GM03348 (cell line): ENCODE measurements around the gene TSSK6.

Source experiments
- DNase-seq: peaks from one replicate; pipeline ENCODE4 v3.0.0; 2012; ENCODE audit warnings: low spot score

The TSSK6 gene

DNA sequence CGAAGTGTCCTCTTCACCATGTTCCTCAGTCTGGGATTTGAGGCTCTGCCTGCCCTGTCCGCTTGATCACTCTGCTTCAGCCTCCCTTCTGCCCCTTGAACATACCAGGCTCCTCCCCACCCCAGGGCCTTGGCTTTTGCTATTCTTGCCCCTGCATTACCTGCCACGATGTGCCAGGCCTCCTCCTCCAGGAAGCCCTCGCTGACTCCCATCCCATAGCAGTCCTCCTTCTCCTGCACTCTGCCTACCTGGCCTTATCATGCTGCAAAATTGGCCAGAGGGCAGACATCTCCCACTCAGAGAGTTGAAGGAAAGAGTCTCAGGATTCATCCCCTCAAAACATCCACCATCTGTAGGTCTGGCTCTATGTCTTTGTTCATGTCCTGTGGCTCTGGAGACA lies 15.5 kb upstream of the TSSK6 start:
- DNase-seq = no peak

DNA sequence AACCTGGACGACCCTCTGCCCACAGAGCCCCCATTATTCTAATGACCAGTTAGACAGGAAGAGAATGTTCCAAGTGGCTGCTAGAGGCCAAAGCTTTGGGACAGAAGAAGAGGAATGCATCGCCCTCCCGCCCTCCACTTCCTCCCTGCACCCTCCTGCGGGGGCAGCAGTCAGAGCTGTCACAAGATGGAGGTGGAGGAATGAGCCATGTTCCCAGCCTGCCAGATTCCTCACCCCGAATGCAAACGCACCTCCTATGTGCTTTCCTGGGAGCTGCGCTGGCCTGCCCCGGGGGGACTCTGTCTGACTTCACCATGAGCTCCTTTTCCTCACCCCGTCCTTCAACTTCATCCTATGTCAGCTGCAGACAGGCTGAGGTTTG lies 15.1 kb upstream of the TSSK6 start:
- DNase-seq = peak; percentile 61

DNA sequence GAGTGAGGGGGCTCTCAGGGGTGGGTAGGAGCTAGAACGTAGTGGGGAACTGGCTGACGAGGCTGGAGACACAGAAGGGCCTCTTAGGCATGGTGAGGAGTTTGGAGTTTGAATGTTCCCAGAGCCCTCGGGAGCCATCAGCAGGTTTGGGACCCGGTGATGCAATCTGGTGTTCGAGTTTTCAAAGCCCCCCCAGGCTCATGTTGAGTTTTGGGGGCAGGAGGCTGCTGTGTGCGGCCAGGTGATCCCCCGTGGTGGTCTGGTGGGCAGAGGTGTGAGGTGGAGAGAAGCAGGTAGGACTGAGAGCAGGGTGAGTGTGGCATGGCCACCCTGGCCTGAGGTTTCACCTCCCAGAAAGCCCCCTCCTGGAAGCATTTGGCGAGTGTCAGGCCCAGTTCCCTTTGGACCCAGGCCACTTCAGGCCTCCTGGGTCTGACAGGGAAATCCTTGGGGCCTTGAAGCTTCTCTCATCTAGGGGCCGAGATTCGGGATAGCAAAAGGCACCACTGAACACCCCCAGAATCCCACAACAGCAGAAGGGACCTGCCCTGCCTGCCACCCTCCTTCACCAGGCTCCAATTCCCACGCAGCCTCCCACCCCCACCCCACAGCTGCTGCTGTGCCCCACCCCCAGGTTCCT lies 14.6 kb upstream of the TSSK6 start:
- DNase-seq = no peak

DNA sequence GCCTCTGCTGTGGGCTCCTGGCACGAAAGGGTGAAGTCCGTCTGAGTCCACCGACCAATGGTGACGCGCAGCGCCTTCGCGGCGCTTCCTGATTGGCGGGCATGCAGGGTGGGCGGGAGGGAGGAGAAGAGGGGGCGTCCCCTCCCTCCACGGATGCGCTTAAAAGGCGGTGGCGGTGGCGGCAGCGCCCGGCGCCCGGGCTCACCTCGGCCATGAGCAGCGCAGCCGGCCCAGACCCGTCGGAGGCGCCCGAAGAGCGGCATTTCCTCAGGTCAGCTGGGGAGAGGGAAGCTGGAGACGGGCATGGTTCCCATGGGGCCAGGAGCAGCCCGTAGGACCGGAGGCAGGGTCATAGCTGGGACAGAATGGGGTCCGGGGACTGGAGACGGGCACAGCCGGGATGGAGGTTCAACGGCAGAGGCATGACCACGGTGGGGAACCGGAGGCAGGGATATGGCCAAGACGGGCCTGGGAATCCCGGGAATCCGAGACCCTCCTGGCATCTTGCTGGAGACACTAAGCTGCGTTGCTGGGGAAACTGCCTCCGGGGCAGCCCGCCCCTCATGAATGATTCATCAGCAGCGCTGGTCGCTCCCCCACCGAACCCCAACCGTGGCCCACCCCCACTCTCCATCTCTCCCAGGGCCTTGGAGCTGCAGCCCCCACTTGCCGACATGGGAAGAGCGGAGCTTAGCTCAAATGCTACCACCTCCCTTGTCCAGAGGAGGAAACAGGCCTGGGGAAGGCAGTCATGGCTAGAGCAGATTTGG lies 13.6 kb upstream of the TSSK6 start, which contains the start of gene YJEFN3:
Gene YJEFN3, plus strand, starts transcription at position 191 of the 770 bp plus-strand sequence. Its CDS starts 22 bp downstream, at position 213.
- no peak for DNase-seq

DNA sequence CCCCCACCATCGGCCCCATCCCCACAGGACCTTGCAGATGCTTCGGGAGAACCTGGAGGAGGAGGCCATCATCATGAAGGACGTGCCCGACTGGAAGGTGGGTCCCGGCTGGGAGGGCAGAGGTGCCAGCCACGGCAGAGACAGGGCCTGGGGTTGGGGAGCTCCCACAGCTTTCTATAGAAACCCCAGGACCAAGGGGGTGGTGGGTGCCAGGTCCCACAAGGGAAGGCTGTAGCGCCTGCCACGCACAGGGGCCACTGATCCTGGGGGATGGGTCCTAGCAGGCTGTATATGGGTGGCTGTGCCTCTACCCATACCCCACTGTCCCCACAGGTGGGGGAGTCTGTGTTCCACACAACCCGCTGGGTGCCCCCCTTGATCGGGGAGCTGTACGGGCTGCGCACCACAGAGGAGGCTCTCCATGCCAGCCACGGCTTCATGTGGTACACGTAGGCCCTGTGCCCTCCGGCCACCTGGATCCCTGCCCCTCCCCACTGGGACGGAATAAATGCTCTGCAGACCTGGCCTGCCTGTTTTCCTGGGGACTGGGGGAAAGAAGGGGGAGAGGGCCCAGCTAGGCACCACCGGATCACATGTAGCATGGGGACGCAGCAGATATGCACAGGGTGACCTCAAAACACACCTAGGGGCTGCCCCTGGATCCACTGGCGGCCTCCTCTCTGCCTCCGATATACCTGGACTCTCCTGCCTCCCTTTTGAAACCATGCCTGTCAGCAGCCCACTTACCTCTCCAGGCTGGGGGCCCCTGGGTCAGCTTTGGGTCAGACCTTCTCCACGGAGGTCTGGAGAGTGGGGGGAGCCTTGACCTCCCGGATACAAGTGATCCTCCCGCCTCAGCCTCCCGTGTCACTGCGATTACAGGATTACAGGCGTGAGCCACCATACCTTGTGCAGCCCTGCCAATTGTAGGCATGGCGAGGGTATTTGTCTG lies 12.6 kb upstream of the TSSK6 start:
- DNase-seq = no peak

DNA sequence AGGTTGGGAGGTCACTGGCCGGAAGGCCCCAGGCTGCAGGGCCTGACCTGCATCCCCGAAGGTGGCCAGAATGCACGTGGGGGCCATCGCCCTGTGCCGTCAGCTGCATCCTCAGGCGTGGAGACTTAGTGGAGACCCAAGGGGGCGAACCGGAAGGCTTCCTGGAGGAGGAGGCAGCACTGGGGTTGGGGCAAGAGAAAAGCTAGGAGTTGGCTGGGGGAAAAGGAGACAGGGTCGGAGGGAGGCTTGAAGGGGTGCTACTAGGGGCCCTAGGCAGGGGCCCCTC lies 12.0 kb upstream of the TSSK6 start:
- no peak for DNase-seq

DNA sequence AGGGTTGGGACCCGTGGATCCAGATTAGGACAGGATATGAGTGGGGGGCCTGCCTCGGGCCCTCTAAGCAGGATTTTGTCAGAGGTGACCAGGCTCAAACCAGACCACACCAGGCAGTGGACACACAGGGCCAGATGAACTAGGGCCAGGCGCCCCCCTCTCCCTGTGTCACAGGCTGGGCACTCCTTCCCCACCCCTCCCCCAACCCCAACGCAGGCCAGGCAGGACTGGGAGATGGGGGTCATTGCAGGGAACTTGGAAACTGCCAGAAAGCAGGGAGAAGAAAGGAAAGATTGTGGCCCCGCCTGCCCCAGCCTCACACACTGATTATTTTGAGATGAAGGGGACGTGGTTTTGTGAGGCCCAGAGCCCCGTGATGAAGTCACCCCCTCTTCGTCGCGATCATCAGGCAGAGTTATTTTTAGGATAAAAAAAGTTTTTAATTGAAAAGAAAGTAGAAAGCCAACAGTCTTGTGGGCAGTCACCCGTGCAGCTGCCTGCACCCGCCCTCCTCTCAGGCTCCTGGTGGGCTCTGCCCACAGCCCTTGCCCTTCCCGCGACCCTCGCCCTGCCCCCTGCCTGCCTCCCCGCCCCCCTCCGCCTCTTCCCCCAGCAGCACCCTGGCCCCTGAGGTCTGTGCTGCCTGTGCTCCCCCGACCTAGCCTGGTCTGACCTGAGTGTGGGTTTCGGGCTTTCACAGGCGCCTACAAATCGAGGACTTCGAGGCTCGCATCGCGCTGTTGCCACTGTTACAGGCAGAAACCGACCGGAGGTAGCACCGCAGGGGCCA lies 11.4 kb upstream of the TSSK6 start:
- DNase-seq = no peak

DNA sequence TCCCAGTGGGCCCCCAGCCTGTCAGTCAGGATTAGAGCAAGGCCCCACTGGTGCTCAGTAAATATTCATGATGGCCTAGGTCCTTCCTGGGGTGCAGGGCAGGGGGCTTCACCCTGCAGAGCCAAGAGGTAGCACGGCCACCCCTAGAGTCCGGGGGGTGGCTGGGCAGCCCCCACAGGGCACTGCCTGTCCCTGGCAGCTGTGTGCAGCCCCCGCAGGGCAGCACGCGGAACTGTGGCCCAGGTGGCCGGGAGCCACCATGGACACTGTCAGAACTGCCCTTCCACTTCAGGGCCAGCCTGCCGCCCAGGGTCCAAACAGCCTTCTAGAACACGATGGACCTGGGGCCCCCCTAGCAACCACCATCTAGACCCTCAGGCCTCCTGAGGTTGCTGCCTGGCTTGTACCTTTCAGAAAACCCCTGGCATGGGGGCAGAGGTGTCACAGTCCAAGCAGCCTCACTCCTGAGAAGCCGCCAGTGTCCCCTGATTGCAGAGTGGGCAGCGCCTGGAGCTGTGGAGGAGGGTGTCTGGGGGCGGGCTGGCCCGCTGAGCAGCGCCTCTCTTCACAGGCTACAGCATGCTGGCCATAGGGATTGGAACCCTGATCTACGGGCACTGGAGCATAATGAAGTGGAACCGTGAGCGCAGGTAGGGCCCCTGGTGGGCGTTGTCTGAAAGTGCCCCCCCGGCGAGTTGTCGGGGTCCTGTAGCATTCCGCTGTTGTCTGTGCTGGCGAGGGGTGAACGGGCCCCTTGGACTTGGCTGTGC lies 10.4 kb upstream of the TSSK6 start:
- no peak for DNase-seq

DNA sequence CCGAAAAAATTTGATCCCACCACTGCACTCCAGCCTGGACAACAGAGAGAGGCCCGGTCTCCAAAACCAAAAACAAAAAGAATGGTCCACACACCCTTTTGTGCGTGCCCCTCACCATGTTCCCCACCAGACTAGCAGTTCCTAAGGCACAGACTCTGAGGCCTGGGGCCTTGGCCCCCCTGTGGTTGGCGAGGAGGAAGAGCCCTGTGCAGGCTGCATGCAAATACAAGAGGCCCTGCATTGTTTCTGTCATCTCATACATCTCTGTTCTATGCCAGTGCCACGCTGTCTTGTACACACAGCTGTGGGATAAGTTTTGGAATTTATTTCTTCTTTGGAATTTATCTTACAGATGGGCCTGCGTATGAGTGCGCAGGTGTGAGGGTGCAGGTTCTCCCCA lies 8.7 kb upstream of the TSSK6 start:
- DNase-seq = no peak

DNA sequence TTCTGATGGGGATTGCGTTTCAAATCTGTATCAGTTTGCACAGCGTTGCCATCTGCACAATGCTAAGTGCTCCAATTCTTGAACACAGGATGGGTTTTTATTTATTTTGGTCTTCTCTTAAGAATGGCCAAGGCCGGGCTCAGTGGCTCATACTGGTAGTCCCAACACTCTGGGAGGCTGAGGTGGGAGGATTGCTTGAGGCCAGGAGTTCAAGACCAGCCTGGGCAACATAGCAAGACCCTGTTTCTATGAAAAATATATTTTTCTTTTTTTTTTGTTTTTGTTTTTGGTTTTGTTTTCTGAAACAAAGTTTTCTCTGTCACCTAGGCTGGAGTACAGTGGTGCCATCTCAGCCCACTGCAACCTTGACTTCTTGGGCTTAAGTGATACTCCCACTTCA lies 7.8 kb upstream of the TSSK6 start:
- no peak for DNase-seq

DNA sequence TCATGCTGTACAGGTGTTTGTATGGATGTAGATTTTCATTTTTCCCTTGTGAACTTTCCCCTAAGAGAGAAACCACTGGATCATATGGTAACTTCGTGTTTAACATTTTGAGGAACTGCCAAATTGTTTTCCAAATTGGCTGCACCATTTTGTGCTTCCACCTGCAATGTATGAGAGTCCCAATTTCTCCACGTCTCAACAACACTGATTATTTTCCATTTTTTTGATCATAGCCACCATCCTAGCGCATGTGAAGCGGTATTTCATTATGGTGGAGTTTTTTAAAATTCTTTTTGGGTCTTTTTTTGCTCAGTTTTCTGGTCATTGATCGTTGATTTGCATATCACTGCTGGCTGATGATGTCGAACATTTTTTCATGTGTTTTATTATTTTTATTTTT lies 5.6 kb upstream of the TSSK6 start:
- no peak for DNase-seq

DNA sequence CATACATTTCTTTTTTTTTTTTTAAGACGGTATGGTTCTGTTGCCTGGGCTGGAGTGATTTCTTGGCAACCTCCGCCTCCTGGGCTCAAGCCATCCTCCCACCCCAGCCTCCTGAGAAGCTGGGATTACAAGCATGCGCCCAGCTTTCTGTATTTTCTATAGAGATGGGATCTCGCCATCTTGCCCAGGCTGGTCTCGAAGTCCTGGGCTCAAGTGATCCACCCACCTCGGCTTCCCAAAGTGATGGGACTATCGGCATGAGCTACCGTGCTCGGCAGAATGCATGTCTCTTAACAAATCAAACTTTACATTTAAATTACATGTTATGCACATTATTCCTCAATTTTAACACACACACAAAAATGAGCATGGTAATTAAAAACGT lies 1.9 kb upstream of the TSSK6 start:
- no peak for DNase-seq

DNA sequence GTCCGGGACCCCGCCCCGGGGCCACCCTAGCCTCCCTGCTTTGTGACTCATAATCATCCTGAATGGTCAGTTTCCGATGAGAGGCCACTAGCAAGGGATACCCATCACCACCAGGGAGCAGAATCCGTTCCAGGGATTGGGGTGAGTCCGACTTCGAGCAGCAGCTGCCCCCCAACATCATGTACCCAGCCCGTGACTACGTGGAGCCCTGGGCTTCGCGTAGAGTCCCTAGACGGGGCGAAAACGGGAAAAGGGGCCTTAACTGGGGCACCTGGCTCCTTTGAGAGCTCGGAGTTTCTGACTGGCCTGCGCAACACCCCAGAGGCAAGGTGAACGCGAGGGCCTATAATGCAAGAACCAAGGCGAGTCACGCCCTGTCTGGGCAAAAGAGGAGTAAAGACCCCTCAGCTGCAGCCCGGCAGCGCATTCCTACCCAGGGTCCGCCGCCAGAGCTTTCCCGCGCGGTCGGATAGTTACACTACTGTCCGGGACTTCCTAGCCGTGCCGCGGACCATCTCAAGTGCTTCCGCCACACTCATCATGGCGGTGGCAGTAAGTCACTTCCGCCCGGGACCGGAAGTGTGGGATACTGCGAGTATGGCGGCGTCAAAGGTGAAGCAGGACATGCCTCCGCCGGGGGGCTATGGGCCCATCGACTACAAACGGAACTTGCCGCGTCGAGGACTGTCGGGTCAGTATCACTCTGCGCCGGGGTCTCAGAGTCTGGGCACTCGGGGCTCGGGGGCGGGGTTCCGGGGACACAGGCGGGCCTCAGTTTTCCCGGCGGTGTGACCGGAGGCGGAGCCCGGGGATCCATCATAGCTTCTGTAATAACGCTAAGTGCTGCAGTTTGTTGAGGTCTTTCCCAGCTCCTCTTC lies 533 bp upstream of the TSSK6 start, which contains the start of gene NDUFA13:
Gene NDUFA13, plus strand, starts transcription at position 584 of the 878 bp plus-strand sequence. Its CDS starts 14 bp downstream, at position 598.
- DNase-seq = peak; percentile 95

DNA sequence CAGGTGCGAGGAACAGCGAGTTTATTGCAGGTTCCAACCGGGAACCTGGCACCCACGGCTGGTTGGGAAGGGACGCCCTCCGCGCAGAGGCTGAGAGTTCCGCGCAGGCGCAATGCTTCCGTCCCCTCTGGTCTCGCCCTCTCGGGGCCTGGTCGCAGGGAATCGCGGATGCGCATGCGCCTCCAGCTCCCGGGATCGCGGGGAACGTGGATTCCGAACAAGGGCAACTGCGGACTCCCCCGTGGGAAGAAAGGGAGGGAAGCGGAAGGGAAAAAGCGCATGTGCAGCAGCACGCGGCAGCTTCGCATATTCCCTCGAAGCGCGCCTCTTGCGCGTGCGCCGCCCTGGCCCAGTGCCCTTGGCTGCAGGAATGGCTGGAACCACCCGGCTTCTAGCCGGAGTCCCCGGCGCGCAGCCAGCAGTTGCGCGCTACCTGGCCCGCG lies 1.1 kb downstream of the TSSK6 start:
- peak; percentile 72 for DNase-seq

DNA sequence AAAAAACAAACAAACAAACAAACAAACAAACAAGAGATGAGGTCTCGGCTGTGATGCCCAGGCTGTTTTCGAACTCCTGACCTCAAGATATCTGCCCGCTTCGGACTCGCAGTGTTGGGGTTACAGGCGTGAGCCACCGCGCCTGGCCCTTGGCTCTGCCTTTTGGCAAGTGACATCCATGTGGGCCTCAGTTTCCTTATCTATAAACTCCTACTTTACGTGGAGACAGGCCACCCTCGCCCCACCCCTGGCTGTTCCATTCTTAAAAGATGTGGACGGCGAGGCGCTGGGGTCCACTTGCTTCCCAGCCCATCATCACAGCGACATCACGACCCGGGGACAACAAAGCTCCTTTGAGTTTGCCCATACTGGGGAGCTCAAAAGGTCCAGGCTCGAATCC lies 1.7 kb downstream of the TSSK6 start:
- DNase-seq = no peak

DNA sequence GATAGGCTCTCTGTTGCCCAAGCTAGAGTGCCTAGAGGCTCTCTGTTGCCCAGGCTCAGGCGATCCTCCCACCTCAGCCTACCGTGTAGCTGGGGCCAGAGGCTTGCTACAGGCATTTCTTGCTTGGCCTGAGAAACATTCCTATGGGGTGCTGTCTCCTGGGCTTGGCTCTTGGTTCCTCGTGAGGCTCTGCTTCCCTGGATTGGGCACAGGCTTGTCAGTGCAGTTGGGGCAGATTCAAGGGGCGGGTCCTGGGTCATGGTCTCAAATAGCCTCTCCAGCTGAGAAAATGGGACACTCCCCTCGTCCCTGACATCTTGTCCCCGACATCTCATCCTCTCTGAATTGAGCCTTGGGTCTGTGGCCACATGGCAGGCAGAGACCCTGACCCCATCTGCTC lies 4.9 kb downstream of the TSSK6 start:
- DNase-seq = peak; percentile 28

DNA sequence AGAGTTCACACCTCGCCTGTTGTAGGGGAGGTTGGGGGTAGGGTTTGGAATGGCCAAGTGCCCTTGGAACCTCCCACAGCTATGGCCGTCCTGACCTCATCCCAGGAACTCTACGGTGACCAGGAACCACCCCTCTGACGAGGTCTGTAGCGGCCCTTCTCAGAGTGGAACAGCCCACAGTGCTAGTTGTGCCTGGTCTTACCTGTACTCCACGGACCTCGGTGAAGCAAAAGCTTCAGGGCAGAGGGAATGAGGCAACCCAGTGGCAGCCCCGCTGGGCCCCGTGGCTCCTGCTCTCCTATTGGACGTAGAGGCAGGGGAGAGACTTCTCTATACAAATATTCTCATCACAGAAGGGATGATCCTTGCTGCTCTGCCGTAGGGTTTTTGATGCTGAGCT lies 7.1 kb downstream of the TSSK6 start:
- DNase-seq = no peak

DNA sequence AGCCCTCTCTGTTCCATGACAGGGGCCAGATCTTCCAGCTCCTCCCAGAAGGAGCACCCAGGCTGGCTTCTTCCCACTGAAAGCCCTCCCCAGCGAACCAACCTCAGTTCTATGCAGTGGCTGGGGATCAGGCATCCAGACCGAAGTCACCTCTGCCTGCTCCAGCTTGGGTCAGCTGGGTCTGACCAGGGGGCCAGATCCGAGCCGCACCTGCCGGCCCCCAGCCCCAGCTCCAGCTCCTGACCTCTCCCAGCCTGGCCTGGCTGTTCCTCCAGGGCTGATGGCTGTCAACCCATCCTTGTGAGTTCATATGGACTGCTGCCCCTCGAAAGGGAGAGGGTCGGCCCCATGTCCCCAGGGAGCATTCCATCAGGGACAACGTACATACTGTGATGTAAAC lies 8.0 kb downstream of the TSSK6 start:
- DNase-seq = no peak

DNA sequence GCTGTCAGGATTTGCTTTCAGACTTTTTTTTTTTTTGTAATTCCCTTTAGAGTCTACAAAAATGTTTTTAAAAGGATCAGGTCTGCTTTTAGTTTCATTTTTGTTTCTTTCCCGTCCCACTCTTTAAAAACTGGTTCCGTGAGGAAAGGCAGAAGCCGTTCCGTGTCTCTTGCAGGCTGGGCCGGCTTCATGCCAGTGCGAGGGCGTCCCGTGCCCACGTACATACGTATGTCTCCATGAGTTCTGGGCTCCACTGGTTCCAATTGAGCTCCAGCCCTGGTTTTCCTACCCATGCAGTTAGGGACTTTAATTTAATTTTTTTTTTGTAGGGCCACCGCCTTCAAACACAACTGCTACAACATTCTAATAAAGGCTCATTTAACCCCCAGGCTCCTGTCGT lies 8.8 kb downstream of the TSSK6 start:
- DNase-seq = no peak

DNA sequence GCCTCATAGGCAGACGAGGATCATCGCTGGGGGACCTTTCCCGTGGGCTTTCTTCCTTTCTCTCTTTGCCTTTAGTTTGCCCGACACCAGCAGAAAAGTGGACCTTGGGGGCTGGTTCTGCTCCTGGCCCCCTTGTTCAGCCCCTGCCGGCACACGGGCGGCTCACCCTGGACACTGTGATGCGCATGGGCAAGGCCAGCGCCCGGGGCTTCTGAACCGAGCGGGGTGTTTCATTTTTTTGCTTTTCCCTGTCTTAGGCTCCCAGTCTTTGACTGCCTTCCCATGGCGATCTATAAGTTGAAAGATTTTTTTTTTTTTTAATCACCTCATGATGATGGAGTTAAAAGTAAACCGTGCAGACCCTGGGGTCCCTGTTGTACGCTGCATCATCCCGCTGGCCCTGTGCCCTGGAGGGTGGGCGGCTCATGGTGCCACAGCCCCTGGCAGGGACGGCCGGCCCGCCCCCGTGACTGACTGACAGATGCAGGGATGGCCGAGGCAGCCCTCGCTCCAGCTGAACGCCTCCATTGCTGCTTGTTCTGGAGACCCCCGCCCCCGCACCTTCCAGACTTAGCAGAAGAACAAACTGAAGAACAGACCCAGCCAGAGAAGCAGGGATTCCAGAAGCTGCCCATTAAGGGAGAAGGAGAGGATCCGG lies 9.6 kb downstream of the TSSK6 start:
- DNase-seq = no peak
